Liver (tissue), 9 donors: ENCODE data around the gene BMPER. TPM values are rescaled to one million over a fixed set of nuclear protein-coding genes. Genes with fewer than 3 reads are reported as not detected.

Source experiments
- DNase-seq: peaks from one replicate; pipeline ENCODE4 v3.0.0-alpha.2; 2017; ENCODE audit warnings: low spot score
- H3K27ac ChIP-seq, 2 donors: one replicate each; pipeline ENCODE4 v1.7.0; 2013; ENCODE audit warnings: inconsistent platforms in 2 of 2, low read length in 2 of 2, control low read depth in 1 of 2, low read depth in 1 of 2, mild to moderate bottlenecking in 1 of 2
- H3K27me3 ChIP-seq, 4 donors: one replicate each; pipeline versions ENCODE4 v1.6.1 to v1.7.0; 2013; ENCODE audit warnings: low read length in 3 of 4, inconsistent platforms in 1 of 4, mild to moderate bottlenecking in 1 of 4, moderate library complexity in 1 of 4; ENCODE audit not compliant: control insufficient read depth in 4 of 4, insufficient read depth in 4 of 4
- H3K36me3 ChIP-seq, 4 donors: one replicate each; pipeline versions ENCODE4 v1.6.1 to v1.7.0; 2013; ENCODE audit warnings: low read length in 3 of 4, mild to moderate bottlenecking in 3 of 4, low read depth in 1 of 4, moderate library complexity in 1 of 4; ENCODE audit not compliant: control insufficient read depth in 4 of 4, insufficient read depth in 3 of 4
- H3K4me1 ChIP-seq, 4 donors: one replicate each; pipeline versions ENCODE4 v1.6.1 to v1.7.0; 2013; ENCODE audit warnings: low read length in 3 of 4, mild to moderate bottlenecking in 3 of 4, moderate library complexity in 1 of 4; ENCODE audit not compliant: control insufficient read depth in 4 of 4, insufficient read depth in 4 of 4
- H3K4me3 ChIP-seq, 3 donors: one replicate each; pipeline versions ENCODE4 v1.6.1 to v1.7.0; 2013; ENCODE audit warnings: low read length in 3 of 3, control low read depth in 1 of 3, low read depth in 1 of 3, mild to moderate bottlenecking in 1 of 3
- H3K9ac ChIP-seq, 2 donors: one replicate each; pipeline ENCODE4 v1.7.0; 2013; ENCODE audit warnings: low read length in 2 of 2, mild to moderate bottlenecking in 2 of 2, moderate library complexity in 2 of 2, control low read depth in 1 of 2, low read depth in 1 of 2
- H3K9me3 ChIP-seq, 4 donors: one replicate each; pipeline versions ENCODE4 v1.6.1 to v1.7.0; 2013; ENCODE audit warnings: low read length in 3 of 4; ENCODE audit not compliant: control insufficient read depth in 4 of 4
- ATF3 ChIP-seq: IDR thresholded peaks from 2 replicates; pipeline ENCODE4 v1.6.1; 2016; ENCODE audit warnings: antibody characterized with exemption
- CTCF ChIP-seq: fragments of 150-350 bp; IDR thresholded peaks from 2 replicates; pipeline ENCODE4 v1.5.1; 2017; ENCODE audit warnings: improper control_type of control experiment, low read depth, low read length; ENCODE audit not compliant: missing input control
- EGR1 ChIP-seq, 2 donors: IDR thresholded peaks; 2 replicates each; pipeline ENCODE4 v1.6.1; 2016 to 2018; ENCODE audit warnings: antibody characterized with exemption in 2 of 2, low read depth in 2 of 2
- FOXA1 ChIP-seq: IDR thresholded peaks from 2 replicates; pipeline ENCODE4 v1.6.1; 2016; ENCODE audit warnings: antibody characterized with exemption
- FOXA2 ChIP-seq: IDR thresholded peaks from 2 replicates; pipeline ENCODE4 v1.6.1; 2016; ENCODE audit warnings: antibody characterized with exemption
- GABPA ChIP-seq, 2 donors: IDR thresholded peaks in 1 of 2; conservative IDR thresholded peaks in 1 of 2; 2 replicates each; pipeline ENCODE4 v1.6.1; 2016; ENCODE audit warnings: antibody characterized with exemption in 2 of 2, mild to moderate bottlenecking in 1 of 2, moderate library complexity in 1 of 2
- HNF4A ChIP-seq, 2 donors: conservative IDR thresholded peaks; 2 replicates each; pipeline ENCODE4 v1.6.1; 2016; ENCODE audit warnings: antibody characterized with exemption in 2 of 2, mild to moderate bottlenecking in 2 of 2
- JUND ChIP-seq, 2 donors: IDR thresholded peaks; 2 replicates each; pipeline ENCODE4 v1.6.1; 2016; ENCODE audit warnings: antibody characterized with exemption in 2 of 2
- RXRA ChIP-seq, 2 donors: IDR thresholded peaks; 2 replicates each; pipeline ENCODE4 v1.6.1; 2017 to 2018; ENCODE audit warnings: antibody characterized with exemption in 2 of 2, mild to moderate bottlenecking in 1 of 2
- SP1 ChIP-seq: IDR thresholded peaks from 2 replicates; pipeline ENCODE4 v1.6.1; 2018; ENCODE audit warnings: antibody characterized with exemption, mild to moderate bottlenecking
- TAF1 ChIP-seq: conservative IDR thresholded peaks from 2 replicates; pipeline ENCODE4 v1.6.1; 2016; ENCODE audit warnings: antibody characterized with exemption, mild to moderate bottlenecking
- YY1 ChIP-seq: IDR thresholded peaks from 2 replicates; pipeline ENCODE4 v1.6.1; 2016; ENCODE audit warnings: antibody characterized with exemption, mild to moderate bottlenecking
- ZBTB33 ChIP-seq: IDR thresholded peaks from 2 replicates; pipeline ENCODE4 v1.6.1; 2016; ENCODE audit warnings: antibody characterized with exemption
- WGBS: extraction: QIAGEN DNeasy Blood & Tissue Kit; methylation state at CpG from one replicate; pipeline ENCODE4 v1.1.7; 2013; 5-methylcytosine and 5-hydroxymethylcytosine counted together
- polyA plus RNA-seq, 2 donors: library from polyadenylated mRNA; stranded (reverse) in 1 of 2; unstranded in 1 of 2; fragments of 200-250 nt in 1 of 2; fragments of >200 nt in 1 of 2; fragmentation: Nextera tagmentation in 1 of 2; extraction: Ambion mirVana in 1 of 2; gene quantifications; one replicate each; pipeline versions ENCODE4 v1.2.1 to v1.2.3, GENCODE V29; 2013 to 2015
- total RNA-seq, 2 donors: library from RNA; depleted of rRNA; stranded (reverse); fragments of >200 nt; gene quantifications; one replicate each; pipeline ENCODE4 v1.2.3, GENCODE V29; 2014
- TF ChIP-seq, protein P1 (sequence below): IDR thresholded peaks from 2 replicates; pipeline ENCODE4 v1.6.1; 2016; ENCODE audit warnings: antibody characterized with exemption
- donor health status: healthy.
- donor health status: healthy.
- donor health status: healthy.
- donor health status: healthy.
- donor health status: healthy.

Gene BMPER
- total and polyA plus RNA-seq, 4 donors, result 4.0 to 8.5 (median 6.2) TPM

- Histone ChIP-seq H3K9me3 (no peaks in the 10 kb centered on the region), H3K4me1 (peaks cover 7 to 16% (median 14%) of the 10 kb centered on the region in 4 donors), H3K4me3 (no peak overlapping the region), H3K27ac (peak overlapping the region in 1 of 2 donors; percentile 18), H3K27me3 (no peaks in the 10 kb centered on the region), H3K9ac (no peak overlapping the region), H3K36me3 (no peaks in the 10 kb centered on the region)
- no peak for TF ChIP-seq GABPA (IDR thresholded peaks at IDR 0.05 in 1 of 2, conservative IDR thresholded peaks at IDR 0.05 in 1 of 2)
- TF ChIP-seq ZBTB33, result no peak
- TF ChIP-seq JUND (IDR thresholded peaks at IDR 0.05), result no peak
- no peak for DNase-seq
- 85% methylated on average over 5 of the region's 5 CpGs for WGBS
These were observed 201.9 kb downstream of the BMPER start for GRCh38 chr7:34107276-34107675.

DNA sequence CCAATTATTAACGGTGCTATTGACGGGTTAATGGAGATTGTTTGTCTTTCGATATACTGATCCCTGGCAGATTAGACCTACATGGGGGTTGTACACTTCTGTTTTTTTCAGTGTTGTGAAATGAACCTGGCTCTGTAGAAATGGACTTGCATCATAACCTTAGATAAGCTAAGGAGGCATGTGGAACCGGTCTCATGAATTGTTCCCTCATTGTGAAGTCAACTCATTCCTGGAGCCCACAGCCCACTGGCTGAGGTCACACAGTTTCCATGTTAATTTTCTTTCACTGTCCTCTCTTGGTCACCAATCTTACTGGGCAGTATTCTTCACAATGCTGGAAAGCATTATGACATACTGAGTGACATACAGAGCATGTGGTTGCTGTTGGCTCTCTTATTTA, 202.8 kb downstream of the BMPER start:
- no peak overlapping the region for H3K4me3 ChIP-seq
- no peak overlapping the region for H3K27ac ChIP-seq
- H3K27me3 ChIP-seq, result no peaks in the 10 kb centered on the region
- H3K9me3 ChIP-seq, result no peaks in the 10 kb centered on the region
- TF ChIP-seq HNF4A (conservative IDR thresholded peaks at IDR 0.05) (peak in 1 of 2 donors; percentile 53), JUND (IDR thresholded peaks at IDR 0.05) (peak in 1 of 2 donors; percentile 29), ATF3 (no peak), ZBTB33 (no peak), RXRA (IDR thresholded peaks at IDR 0.05) (peak in 1 of 2 donors; percentile 69), FOXA1 (no peak)
- TF ChIP-seq, protein P1, sequence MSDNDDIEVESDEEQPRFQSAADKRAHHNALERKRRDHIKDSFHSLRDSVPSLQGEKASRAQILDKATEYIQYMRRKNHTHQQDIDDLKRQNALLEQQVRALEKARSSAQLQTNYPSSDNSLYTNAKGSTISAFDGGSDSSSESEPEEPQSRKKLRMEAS, result peak; percentile 59
- no peak overlapping the region for H3K9ac ChIP-seq
- WGBS, result 34% methylated on average over 4 of the region's 4 CpGs
- no peak for DNase-seq
- no peaks in the 10 kb centered on the region for H3K36me3 ChIP-seq
- peaks cover 7 to 16% (median 14%) of the 10 kb centered on the region in 4 donors for H3K4me1 ChIP-seq

GRCh38 chr7:34109936-34110780, 204.8 kb downstream of the BMPER start:
- DNase-seq, result no peak
- no peaks in the 10 kb centered on the region for H3K27me3 ChIP-seq
- peak overlapping the region in 1 of 2 donors; percentile 31 for H3K27ac ChIP-seq
- H3K36me3 ChIP-seq, result no peaks in the 10 kb centered on the region
- no peak overlapping the region for H3K4me3 ChIP-seq
- 32% methylated on average over 8 of the region's 8 CpGs for WGBS
- H3K9ac ChIP-seq, result no peak overlapping the region
- H3K4me1 ChIP-seq, result peaks cover 7 to 16% (median 14%) of the 10 kb centered on the region in 4 donors
- H3K9me3 ChIP-seq, result no peaks in the 10 kb centered on the region
- TF ChIP-seq TAF1 (no peak), CTCF (no peak), ATF3 (no peak), SP1 (no peak), RXRA (IDR thresholded peaks at IDR 0.05) (peak in 1 of 2 donors; percentile 82), EGR1 (IDR thresholded peaks at IDR 0.05; ENCODE audit: low read depth in 2 of 2) (peak in 1 of 2 donors; percentile 23), FOXA2 (peak; percentile 14), GABPA (IDR thresholded peaks at IDR 0.05 in 1 of 2, conservative IDR thresholded peaks at IDR 0.05 in 1 of 2) (no peak), ZBTB33 (no peak), YY1 (peak; percentile 22)
- TF ChIP-seq, protein P1, result peak; percentile 11
